Retinal pigment epithelial cell (primary cell): ENCODE data around the gene C1QL1.

Experiments used
- DNase-seq: peaks from one replicate; pipeline ENCODE4 v3.0.0-alpha.2; 2010; ENCODE audit warnings: low read depth
- H3K4me3 ChIP-seq: 2 replicates; pipeline ENCODE4 v1.5.1; 2011; ENCODE audit warnings: mild to moderate bottlenecking, low read length, control low read depth, moderate library complexity
- TF ChIP-seq, protein P1 (sequence below): conservative IDR thresholded peaks from 2 replicates; pipeline ENCODE4 v1.5.1; 2011; ENCODE audit warnings: low read depth, low read length, control low read depth, inconsistent platforms

Gene C1QL1

DNA sequence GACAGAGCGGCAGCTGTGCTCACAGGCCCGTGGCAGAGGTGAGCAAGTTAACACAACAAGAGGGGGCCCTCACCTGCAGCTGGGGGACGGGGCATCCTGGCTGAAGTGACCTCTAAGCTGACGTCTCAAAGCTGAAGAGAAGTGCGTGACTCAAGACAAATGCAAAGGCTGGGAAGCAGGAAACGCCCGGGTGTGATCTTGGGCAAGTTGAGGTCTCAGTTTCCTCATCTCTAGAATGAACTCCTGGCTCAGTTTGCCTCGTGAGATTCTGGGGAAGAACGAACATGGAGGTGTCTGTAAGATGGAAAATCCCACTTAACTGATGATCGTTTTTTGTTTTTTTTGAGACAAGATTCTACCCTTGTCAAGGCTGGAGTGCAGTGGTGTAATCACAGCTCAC is 40.1 kb upstream of the C1QL1 start:
- TF ChIP-seq, protein P1, sequence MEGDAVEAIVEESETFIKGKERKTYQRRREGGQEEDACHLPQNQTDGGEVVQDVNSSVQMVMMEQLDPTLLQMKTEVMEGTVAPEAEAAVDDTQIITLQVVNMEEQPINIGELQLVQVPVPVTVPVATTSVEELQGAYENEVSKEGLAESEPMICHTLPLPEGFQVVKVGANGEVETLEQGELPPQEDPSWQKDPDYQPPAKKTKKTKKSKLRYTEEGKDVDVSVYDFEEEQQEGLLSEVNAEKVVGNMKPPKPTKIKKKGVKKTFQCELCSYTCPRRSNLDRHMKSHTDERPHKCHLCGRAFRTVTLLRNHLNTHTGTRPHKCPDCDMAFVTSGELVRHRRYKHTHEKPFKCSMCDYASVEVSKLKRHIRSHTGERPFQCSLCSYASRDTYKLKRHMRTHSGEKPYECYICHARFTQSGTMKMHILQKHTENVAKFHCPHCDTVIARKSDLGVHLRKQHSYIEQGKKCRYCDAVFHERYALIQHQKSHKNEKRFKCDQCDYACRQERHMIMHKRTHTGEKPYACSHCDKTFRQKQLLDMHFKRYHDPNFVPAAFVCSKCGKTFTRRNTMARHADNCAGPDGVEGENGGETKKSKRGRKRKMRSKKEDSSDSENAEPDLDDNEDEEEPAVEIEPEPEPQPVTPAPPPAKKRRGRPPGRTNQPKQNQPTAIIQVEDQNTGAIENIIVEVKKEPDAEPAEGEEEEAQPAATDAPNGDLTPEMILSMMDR = no peak
- H3K4me3 ChIP-seq = no peak overlapping the region
- DNase-seq = no peak

DNA sequence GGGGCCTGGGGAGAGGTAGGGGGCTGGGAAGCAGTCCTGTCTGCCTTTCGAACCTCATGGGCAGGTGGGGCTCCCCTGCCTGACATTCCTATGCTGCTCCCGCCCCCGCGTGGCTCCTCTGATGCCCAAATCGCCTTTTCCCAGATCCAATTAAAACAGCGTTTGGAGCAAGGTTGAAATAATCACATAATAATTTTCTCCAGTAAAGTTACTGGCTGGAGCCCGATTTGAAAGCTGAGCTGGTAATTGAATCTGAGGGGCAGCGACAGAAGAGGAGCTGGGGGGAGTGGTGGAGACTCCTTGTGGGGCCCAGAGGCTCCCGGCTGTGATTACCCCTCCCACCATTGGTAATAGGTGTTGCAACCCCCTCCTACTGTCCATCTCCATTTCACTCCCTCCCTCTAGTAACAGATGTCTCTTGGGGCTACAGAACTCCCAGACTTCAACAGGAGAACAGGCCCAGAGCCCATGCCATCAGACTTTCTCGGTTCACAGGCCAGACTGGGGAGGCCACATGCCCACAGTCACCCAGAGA is 38.9 kb upstream of the C1QL1 start:
- TF ChIP-seq, protein P1 = peak; percentile 30
- no peak overlapping the region for H3K4me3 ChIP-seq
- DNase-seq = no peak

DNA sequence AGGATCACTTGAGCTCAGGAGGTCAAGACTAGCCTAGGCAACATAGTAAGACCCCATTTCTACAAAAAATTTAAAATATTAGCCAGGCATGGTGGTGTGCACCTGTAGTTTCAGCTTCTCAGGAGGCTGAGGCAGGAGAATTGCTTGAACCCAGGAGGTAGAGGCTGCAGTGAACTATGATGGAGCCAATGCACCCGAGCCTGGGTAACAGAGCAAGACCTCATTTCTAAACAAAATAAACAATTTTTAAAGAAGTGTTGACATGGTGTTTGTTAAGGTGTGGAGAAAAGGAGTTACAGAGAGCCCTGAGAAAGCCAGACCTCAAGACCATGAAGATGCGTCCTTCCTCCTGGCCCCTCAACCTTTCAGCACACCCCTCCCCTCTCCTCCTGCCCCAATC is 37.6 kb upstream of the C1QL1 start:
- TF ChIP-seq, protein P1 = no peak
- no peak overlapping the region for H3K4me3 ChIP-seq
- no peak for DNase-seq

DNA sequence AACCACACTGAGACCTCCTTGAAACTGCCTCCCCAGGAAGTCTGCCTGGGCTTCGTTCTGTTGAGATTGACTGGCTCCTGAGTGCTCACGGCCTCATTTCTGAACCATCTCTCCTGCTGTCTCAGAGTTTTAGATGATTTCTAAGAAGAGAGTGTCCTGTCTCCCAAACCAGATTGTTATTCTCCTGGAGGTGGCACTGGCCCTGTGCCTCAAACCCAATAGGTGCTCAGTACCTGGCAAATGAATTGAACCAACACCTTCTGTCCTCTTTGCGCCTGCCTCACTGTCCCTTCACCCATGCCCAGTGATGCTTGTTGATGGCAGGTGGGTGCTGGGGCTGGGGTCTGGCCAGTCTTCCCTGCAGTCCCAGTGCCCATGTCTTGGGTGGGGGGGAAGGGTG is 36.3 kb upstream of the C1QL1 start:
- no peak for DNase-seq
- no peak overlapping the region for H3K4me3 ChIP-seq
- TF ChIP-seq, protein P1 = no peak

DNA sequence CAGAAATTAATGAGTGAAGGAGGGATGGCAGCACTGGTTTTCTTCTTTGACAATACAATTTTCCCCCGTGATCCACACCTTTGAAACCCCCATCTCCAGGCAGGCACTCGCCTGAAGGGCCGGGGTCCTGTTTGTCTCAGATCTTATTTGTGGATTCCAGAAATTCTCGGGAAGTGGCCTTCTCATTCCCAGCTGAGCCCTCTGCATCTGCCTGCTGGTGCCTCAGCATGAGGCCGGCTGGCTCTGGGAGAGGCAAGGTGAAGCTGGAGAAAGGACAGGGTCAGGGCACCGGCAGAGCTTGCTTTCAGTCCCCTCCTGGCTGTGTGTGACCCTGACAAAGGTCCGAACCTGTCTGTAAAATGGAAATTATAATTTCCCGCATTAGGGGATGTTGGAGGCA is 35.8 kb upstream of the C1QL1 start:
- DNase-seq = no peak
- no peak overlapping the region for H3K4me3 ChIP-seq
- TF ChIP-seq, protein P1 = no peak

DNA sequence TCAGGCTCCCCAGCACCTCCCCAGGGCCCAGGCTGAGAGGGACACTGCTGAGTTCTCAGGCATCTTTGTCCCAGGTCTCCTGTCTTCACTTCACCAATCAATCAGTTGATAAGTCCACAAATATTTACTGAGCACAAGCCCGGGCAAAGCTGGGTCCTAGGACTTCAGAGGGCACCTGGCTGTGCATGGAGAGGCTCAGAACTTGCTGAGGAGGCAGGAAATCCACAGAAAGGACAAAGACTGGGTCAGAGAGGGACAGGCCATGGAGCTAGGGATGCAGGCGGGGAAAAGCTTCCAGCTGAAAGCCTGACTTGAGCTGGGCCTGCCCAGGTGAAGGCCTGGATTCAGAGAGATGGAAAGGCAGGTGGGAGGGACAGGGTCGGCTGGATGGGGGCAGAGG is 33.2 kb upstream of the C1QL1 start:
- TF ChIP-seq, protein P1 = no peak
- no peak for DNase-seq
- no peak overlapping the region for H3K4me3 ChIP-seq

DNA sequence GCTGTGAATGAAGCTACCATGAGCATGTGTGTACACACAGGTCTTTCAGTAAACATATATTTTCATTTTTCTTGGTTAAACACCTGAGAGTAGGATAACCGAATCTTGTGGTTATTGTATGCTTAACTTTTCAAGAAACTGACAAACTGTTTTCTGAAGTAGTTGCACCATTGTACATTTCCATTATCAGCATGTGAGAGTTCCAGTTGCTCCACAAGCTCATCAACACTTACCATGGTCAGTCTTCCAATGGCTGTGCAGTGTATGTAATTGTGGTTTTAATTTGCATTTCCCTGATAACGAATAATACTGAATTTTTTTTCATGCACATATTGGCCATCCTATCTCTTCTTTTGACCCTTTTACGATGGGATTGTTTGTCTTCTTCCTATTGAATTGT is 31.3 kb upstream of the C1QL1 start:
- no peak overlapping the region for H3K4me3 ChIP-seq
- DNase-seq = no peak
- TF ChIP-seq, protein P1 = no peak
